ENCODE data around the gene VANGL2.
A peak's percentile ranks its signal among the peaks of the same experiment; 100 is the strongest.

The VANGL2 gene

DNA sequence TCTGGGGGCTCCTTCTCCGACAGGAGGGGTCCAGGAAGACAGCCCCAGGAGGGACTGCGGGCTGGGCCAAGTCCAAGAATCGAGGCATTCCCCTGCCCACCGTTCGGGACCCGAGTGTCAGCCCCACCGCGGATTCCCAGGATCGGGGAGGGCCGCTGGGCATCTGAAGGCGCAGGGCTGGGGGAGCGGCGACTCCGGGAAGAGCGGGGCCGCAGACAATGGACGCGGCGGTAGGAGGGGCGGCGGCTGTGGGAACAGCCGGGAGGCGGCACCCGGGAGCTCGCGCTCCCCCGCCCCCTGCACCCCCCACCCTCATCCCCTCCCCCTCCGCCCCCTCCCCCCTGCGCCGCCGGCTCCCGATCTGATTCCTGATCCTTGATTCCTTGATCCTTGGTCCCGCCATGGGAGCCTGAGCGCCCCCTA, at the start of gene VANGL2:
TSS of gene VANGL2 (plus strand) at position 342 of the 423 bp plus-strand sequence. CDS start 15,274 bp downstream, outside the sequence.
- peak; percentile 63 for DNase-seq

DNA sequence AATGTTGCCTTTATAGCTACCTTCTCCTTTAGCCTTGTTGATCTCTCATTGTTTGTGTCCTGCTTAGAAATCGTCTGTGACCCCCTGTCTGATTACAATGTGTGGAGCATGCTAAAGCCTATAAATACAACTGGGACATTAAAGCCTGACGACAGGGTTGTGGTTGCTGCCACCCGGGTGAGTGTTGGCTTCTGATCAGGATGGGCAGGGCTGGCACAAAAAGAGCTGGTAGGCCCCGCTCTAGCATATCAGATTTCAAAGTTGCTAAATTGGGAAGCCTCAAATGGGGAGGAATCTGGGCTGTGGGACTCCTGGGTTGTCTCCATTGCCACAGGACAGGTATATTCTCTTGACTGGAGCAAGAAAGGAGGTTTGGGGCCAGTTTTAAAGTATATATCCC, 48.7 kb upstream of the VANGL2 start:
- DNase-seq, result no peak

DNA sequence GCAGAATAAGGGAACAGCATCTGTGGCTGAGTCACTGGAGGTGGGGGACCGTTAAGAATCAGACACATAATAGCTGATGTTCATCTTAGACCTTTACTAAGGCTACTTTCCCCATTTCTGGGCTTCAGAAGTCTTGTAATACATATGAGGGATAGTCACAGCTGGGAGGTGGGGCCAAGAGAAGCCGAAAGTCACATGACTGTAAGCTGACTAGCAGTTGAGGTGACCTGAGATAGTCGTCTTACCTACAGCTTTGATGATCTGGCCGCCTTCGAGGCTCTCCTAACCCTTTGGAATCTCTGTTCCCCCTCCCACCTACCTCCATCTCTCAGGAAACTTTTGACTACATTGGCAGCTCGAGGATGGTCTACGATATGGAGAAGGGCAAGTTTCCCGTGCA, 47.8 kb upstream of the VANGL2 start:
- DNase-seq, result no peak

DNA sequence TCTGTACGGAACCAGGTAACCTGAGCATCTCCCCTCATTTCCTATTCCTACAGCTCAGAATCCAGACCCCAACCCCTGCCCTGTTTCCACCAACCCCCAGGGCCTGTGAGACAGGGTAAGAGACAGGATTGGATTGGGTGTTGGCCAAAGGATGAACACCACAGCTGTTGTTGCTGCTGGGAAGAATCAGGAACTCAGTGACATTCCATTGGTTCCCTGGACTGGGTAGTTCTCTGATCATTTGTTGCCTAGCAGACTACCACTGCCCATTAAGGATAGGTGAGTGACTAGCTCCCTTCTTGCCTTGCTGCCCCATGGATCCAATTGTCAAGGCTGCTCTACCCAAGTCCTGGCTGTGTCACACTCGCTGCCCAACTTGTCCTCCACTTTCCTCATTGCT, 47.1 kb upstream of the VANGL2 start:
- no peak for DNase-seq

DNA sequence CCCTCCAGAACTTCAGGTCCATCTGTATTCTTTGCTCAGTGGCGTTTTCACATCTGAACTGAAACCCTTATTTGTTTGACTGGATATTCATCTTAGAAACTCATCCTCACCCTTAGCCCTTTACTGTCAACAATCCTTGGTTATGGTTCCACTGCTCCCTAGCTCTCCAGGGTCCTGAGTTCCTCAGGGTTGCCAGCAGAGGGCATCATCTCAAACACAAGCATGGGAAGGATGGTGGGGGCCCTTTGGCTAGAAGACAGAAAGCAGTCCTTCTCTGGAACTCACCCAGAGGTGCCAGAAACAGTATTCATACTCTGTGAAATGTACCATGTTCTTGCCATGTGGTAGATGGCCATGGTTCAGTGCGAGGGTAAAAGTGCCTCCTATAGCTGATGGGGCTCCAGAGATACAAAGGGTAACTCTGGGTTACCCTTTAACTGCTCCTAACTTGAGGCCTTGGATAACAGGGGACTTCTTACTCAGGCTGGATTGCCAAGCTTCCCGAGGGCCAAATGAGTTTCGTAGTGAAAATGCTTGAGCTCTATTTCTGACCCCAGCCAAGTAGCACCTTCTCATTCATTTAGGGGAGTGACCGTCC, 45.9 kb upstream of the VANGL2 start:
- DNase-seq, result peak; percentile 1

DNA sequence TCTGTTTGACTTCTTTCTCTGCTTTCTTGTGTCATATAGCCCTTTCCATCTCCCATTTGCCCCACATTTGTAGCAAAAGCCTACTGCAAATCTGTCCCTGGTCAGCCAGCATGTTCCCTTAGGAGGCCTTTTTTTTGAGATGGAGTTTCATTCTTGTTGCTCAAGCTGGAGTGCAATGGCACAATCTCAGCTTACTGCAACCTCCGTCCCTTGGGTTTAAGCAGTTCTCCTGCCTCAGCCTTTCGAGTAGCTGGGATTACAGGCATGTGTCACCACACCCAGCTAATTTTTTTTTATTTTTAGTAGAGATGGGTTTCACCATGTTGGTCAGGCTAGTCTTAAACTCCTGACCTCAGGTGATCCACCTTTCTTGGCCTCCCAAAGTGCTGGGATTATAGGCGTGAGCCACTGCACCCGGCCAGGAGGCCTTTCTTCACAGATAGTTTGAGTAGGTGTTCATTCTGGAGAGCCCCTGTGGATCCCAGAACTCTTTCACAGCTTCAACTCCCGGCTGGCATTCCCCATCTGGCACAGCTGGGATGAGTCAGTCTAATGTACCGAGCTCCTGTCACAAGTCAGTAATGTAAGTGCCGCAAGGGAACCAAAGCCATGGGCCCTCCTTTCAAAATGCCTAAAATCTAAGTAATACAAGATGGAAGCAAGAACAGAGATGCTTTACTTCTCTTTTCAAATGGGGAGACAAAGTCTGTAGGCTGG, 42.9 kb upstream of the VANGL2 start:
- DNase-seq, result no peak

DNA sequence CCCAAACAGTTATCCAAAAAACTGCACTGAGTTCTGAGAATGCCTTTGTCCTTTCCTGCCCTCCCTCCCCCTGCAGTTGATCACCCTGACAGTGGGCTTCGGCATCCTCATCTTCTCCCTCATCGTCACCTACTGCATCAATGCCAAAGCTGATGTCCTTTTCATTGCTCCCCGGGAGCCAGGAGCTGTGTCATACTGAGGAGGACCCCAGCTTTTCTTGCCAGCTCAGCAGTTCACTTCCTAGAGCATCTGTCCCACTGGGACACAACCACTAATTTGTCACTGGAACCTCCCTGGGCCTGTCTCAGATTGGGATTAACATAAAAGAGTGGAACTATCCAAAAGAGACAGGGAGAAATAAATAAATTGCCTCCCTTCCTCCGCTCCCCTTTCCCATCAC, 42.3 kb upstream of the VANGL2 start:
- DNase-seq, result no peak

DNA sequence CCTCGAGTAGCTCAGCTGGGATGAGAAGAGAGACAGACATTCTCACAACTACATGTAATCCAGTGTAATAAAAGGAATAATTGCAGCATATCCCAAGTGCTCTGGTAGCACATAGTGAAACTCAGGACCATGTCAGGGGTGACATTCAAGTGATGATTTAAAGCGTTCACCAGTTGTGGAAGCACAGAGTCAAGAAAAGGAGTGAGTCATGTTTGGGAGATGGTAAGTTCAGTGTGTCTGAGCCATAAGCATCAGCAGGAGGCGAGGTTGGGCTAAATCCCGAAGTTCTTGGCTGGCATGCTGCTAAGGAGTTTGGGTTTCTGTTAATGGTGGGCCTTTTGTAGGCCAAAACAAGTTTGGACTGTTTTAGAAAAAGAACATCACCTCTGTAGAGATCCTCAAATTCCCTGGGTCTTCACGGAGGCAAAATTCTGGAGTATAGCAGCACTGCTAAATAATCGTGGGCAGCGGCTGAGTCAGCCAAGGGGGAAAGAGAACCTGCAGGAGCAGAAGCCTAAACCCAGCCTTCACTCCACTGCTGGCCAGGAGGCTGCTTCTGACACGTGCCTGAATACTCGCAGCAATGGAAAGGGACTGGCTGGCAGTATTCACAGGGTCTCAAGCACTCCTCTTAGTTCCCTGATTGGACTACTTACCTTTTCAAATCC, 40.7 kb upstream of the VANGL2 start:
- DNase-seq, result no peak

DNA sequence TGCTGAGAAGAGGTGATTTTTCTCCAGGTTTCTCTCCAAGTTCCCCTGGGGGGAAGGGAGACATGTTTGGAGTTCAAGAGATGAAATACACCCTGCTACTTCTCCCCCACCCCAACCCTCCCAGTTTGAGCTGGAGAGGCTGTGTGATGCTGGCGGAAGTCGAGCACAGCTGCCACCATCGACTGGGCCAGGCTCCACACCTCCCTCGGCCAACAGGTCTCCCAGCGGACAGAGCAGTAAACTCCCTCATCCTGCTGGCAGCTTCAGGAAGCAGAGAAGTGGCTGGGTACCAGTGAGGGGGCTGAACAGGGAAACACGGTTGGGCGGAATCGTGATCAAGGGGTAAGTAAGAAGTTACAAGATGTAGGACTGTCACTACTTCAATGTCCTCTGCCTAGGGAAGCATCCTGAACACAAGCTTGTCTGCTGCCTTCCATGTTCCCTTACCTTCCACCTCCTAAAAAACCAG, 40.1 kb upstream of the VANGL2 start:
- no peak for DNase-seq

DNA sequence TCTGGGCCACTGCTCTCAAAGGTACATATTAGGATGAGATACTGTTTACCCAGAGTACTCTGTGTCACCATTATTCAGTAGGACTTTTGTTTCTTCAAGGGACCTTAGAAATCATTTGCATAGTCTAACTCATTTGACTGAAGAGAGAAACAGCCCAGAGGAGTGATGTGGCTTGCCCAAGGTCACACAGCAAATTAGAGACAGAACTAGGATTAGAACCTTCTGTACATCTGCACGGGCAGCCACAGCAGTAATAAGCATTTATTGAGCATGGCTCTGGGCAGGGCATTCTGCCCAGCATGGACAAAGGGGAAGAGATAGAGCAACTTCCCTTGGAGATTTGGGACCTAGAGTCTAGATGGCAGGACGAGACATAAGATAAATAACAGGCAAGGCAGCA, 39.2 kb upstream of the VANGL2 start:
- DNase-seq, result no peak

DNA sequence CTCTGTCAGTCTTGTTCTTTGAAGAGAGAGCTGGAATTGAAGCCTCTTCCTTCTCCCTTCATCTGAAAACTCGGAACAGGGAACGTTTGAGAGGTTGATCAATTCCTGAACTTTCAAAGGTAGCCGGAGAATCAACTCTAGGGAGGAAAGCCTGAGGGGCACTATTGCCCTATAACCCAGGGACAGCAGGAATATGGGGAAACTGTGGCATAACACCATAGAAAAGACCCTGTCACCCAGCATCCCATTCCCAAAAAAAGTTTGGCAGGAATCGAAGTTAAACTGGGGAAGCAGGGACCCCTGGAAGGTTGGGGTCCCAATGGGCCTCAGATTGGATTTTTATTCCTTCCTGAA, 38.6 kb upstream of the VANGL2 start:
- no peak for DNase-seq

DNA sequence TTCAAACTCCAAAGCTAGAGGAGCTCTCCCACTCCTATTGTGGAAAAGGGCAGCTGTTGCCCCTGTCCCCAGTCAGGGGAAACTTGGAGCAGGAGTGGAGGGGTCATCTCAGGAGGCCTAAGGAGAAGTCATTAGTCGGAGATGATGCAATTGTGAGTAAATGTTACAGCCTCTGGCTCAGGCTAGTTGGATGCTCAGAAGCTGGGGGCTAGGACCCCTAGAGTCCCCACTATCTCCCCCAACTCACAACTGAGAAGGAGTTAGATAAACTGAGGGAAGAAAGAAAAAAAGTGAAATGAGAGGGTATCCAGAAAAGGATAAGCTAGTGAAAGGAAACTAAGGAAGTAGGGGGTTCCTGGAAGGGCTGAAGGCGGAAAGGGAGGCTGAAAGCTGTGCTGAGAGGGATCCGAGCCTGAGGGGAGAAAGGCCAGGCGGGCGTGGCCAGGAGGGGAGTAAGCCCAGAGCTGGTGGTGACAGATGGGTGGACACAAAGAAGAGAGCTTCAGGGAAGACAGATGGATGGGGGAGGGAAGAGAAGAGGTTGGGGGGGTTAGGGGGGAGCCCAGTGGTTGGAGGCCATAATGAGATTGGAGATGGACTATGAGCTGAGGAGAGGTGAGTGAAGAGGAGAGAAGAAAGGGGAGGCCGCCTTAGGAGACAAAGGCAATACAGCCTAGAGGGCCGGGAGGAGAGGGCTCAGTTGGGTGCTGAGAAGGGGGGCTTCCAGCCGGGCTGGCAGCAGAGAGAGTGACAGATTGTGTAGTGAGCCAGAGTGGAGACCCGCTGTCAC, 38.0 kb upstream of the VANGL2 start:
- no peak for DNase-seq

DNA sequence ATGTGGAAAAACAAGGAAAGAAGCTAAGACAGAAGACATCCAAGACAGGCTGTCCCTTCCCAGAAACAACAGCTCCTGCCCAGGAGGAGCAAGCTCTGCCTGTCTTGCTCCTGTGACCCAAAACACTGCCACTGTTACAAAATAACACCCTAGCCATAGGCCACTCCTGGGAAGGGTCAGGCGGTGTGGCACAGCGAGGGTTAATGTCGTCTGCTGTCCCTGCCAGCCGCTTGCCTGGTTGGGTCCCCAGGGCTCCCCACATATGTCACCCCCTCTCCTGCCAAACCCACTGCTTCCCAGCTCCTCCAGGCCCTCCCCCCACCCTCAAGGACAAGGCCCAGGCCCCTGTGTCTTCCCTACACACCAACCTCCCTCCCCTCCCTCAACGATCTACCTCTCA, 37.4 kb upstream of the VANGL2 start:
- DNase-seq, result no peak

DNA sequence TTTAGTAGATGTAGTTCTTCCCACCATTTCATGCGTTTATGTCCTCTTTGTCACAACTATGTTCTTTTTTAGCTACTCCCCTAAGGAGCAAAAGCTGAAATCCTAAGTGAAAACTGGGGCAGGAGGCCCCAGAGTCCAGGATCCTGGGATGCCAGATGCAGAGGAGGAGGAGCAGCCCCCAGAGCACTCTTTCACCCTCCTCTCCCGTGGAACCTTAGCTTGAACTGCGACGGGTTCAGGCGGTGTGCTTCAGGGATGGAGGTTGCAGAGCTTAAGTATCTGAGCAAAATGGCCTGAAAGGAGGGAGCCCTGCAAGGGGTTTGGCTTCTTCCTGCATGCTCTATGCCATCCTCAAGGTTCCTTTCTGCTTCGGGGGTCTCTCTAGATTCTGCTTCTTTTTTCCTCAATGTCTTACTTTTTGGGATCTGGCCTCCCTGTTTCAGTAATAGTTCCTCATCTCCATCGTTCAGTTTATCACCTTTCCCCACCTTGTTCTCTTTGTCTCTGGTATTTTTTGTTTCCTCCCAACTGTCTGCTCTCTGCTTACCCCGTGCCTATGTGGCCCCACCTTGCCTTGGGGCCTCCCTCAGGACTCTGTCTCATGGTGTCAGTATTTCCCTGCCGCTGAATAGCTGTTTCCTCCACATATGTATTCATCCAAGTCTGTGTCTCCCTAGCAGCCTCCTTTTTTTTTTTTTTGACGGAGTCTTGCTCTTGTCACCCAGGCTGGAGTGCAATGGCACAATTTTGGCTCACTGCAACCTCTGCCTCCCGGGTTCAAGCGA, 36.2 kb upstream of the VANGL2 start:
- no peak for DNase-seq

DNA sequence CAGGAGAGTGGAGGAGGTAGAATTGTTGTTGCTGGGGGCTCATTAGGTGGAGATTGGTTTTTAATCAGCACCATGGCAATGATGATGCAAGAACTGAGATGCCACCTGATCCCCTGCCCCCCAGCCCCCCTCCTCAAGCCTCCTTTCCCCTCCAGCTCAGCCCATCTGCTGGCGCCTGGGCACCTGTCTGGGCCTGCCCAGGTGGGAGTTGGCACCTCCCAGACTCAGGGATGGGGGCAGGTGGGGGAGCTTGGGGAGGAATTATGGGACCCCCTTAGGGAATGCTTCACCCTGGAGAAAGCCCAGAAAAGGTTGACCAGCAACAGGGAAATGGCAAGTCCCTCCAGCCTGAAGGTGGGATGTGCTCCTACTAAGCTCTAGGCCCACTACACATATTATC, 35.0 kb upstream of the VANGL2 start:
- peak; percentile 20 for DNase-seq

DNA sequence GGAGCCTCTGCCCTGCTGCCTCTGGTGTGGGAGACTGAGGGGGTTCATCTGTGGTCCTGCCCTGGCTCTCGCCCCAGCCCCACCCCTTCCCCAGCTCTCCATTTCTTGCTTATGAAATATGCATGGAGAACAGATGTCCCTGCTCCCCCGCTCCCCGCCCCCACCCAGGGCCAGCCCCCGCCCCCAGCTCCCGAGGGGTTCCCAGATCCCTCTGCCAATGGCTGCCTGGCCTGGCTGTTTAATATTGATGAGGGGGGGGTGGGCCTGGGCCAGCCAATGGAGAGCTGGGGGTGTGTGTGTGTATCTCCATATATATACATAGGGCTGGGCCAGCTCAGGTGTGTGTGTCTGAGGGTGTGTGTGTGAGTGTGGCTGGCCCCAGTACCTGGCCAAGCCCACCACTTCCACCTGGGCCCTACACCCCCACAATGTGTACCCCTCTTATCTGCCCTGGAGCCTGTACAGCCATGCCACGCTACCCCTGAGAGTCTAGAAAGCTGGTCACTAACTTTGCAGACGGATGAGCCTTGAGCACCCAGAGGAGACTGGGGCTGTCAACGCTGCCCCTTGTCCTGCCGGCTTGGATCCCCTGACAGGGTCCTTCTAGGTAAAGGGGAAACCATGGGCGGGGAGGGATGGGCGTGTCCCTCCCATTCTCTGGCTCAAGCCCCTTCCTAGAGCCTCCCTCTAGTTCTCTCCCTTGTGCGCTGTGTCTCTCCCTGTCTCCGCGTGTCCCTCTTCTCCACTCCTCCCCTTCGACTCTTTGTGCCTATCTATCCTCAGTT, 33.4 kb upstream of the VANGL2 start, which contains the start of gene NHLH1:
TSS of gene NHLH1 (plus strand) at position 341 of the 785 bp plus-strand sequence. CDS start 3,661 bp downstream, outside the sequence.
- DNase-seq, result no peak

DNA sequence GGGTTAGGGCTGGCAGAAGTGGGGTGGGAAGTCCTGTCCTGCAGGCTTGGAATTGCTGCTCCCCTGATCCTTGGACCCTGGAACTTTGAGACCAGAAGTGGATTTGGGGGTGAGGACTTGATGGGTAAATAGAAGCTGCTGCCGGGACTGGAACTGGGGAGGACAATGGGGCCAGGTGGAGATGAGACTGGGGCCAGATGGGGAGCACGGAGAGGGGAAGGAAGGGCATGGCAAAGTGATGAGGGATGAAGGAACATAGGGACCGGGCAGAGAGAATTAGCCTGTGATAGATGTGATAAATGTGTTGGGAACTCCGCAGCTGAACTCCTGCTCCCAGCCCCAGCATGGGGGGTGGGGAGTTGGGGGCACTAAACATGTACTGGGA, 32.9 kb upstream of the VANGL2 start:
- no peak for DNase-seq

DNA sequence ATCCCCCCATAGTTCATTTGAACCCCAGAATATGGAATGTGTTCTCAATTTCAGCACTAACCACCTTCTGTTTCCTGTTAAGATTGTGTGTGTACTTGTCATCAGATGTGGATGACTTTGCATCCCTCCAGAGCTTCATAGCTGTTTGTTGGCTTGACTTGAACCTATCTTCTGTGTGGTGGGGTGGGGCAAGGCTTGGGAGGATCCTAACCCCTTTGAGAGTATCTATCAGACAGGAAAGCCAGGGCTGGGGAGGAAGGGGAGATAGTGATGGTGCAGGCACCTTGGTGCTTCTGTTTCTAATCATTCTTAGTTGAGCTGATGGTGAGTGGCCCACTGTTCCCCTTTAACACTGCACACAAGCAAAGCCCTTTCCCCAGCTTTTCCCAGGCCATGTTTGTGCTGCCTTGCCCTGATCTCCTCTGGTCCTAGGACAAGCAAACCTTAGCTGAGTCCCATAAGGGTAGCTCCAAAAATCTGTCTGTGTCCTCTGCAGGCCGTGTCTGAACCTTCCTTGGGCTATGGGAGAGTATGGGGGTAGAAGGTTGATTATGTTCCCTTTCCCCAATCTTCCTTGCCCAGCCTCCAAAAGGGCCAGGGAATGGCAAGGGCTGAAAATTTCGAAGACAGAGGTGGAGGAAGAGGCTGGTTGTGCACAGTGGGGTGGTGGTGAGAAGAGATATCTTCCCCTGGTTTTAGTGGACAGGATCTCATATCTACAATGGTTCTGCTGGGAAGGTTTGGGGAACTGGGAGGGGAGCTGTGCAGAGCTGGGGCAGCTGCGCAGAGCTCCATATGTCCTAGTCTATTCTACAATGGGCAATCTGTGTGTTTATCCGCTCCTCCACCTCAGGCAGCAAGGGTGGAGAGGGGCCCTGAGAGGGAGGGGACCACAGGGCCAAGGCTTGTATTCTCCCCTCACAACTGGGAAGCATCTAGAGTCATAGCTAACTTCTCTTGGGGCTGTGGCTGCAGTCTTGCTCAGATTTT, 32.1 kb upstream of the VANGL2 start:
- no peak for DNase-seq

DNA sequence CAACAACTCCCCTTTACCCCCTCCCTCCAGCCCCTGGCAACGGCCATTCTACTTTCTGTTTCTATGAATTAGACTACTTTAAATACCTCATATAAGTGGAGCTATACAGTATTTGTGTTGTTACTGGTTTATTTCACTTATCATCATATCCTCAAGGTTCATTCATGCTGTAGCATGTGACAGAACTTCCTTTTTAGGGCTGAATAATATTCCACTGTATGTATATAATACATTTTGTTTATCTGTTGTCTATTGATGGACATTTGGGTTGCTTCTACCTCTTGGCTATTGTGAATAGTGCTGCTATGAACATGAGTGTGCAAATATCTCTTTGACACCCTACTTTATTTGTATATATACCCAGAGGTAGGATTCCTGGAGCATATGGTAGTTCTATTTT, 31.3 kb upstream of the VANGL2 start:
- DNase-seq, result no peak
